ENCODE results near the gene DUS2. TPM values are rescaled to one million over a fixed set of nuclear protein-coding genes. Genes with fewer than 3 reads are reported as not detected.

The DUS2 gene
- total and polyA plus RNA-seq, 2 of the 8 experiments (the other 6 are each of a cell fraction or from before 2014, with no cell fraction given), result 17.2 to 27.0 TPM

GRCh38 chr16:68031951-68032350 is 8.9 kb downstream of the DUS2 start:
- H3K18ac ChIP-seq (ENCODE audit: extremely low read depth, low read length), result no peak overlapping the region
- no peak overlapping the region for H2BK12ac ChIP-seq (ENCODE audit: low read depth, low read length)
- no peak for DNase-seq (ENCODE audit: low read depth in 1 of 2, low spot score in 2 of 2)
- H3K9ac ChIP-seq (replicated peaks in 1 of 4; ENCODE audit: extremely low read depth in 1 of 4, low read depth in 3 of 4, low read length in 3 of 4), result no peak overlapping the region
- H3K27ac ChIP-seq (ENCODE audit: low read depth, low read length), result no peak overlapping the region
- H2BK15ac ChIP-seq (ENCODE audit: low read length), result no peak overlapping the region
- no peaks in the 10 kb centered on the region for H4K20me1 ChIP-seq (replicated peaks in 1 of 2; ENCODE audit: control insufficient read depth in 1 of 2, insufficient read depth in 2 of 2, low read length in 2 of 2)
- H3K23me2 ChIP-seq (ENCODE audit: low read depth, low read length), result no peaks in the 10 kb centered on the region
- CTCF ChIA-PET (ENCODE audit: partially characterized antibody), result interaction anchor here (0.7 to 1.4 kb wide), 3 partner anchors 10 to 30 kb away, joined by 3 to 10 read pairs (median 4); no protein-coding TSS in a partner anchor
- no peaks in the 10 kb centered on the region for H3K4me1 ChIP-seq (replicated peaks in 1 of 4; ENCODE audit: control insufficient read depth in 3 of 4, insufficient read depth in 4 of 4, low read length in 3 of 4)
- H4K8ac ChIP-seq (ENCODE audit: extremely low read depth, insufficient read depth, low read length), result no peak overlapping the region
- H3K79me2 ChIP-seq (ENCODE audit: control insufficient read depth in 1 of 2, insufficient read depth in 2 of 2, low read length in 2 of 2), result no peaks in the 10 kb centered on the region
- no peak overlapping the region for H2BK120ac ChIP-seq (replicated peaks; ENCODE audit: low read depth, low read length)
- peaks cover 0 to 8% (median 2%) of the 10 kb centered on the region in 4 experiments; a peak in 5 of 8 replicates for H3K36me3 ChIP-seq (ENCODE audit: control insufficient read depth in 2 of 4, insufficient read depth in 4 of 4, low read length in 3 of 4)
- H3K14ac ChIP-seq (ENCODE audit: insufficient read length), result no peak overlapping the region
- H3K27me3 ChIP-seq (replicated peaks in 1 of 4; ENCODE audit: control insufficient read depth in 3 of 4, extremely low read depth in 1 of 4, insufficient read depth in 3 of 4, low read length in 3 of 4), result no peaks in the 10 kb centered on the region
- POLR2A ChIA-PET (ENCODE audit: partially characterized antibody), result interaction anchor here (1.0 to 1.9 kb wide), 4 partner anchors 8 to 16 kb away, joined by 3 to 5 read pairs (median 4); partner anchors contain the start of genes DDX28, DPEP2NB and DUS2
- no peak for FAIRE-seq
- no peak for TF ChIP-seq TBP (IDR thresholded peaks at IDR 0.05; ENCODE audit: low read depth, low read length)
- no peak for TF ChIP-seq PHF8 (conservative IDR thresholded peaks at IDR 0.05; ENCODE audit: low read depth, low read length)
- no peak for TF ChIP-seq TCF12 (IDR thresholded peaks at IDR 0.05; ENCODE audit: low read depth, low read length)
- TF ChIP-seq POU5F1 (IDR thresholded peaks at IDR 0.05; ENCODE audit: low read depth, low read length), result no peak
- TF ChIP-seq EP300 (IDR thresholded peaks at IDR 0.05; ENCODE audit: borderline replicate concordance in 1 of 2, low read depth in 2 of 2, low read length in 2 of 2), result no peak
- TF ChIP-seq SIN3A (conservative IDR thresholded peaks at IDR 0.05 in 1 of 2, IDR thresholded peaks at IDR 0.05 in 1 of 2; ENCODE audit: low read depth in 1 of 2, low read length in 2 of 2), result no peak
- TF ChIP-seq HDAC2 (IDR thresholded peaks at IDR 0.05; ENCODE audit: borderline replicate concordance in 1 of 2, low read depth in 2 of 2, low read length in 2 of 2), result no peak
- no peak for TF ChIP-seq GABPA (IDR thresholded peaks at IDR 0.05; ENCODE audit: borderline replicate concordance, insufficient read depth, low read length)
- no peak for TF ChIP-seq CBX8 (IDR thresholded peaks at IDR 0.05; ENCODE audit: borderline replicate concordance, low read depth, low read length)
- TF ChIP-seq CTBP2 (IDR thresholded peaks at IDR 0.05; ENCODE audit: borderline replicate concordance, insufficient read depth, insufficient read length, low read length), result no peak
- TF ChIP-seq YY1 (IDR thresholded peaks at IDR 0.05; ENCODE audit: low read depth, low read length), result no peak
- no peak for TF ChIP-seq CREB1 (IDR thresholded peaks at IDR 0.05)
- H3K9me3 ChIP-seq (ENCODE audit: insufficient read depth in 2 of 2, low read depth in 1 of 2, low read length in 1 of 2), result no peaks in the 10 kb centered on the region
- H4K5ac ChIP-seq (ENCODE audit: insufficient read length, low read depth, low read length), result no peak overlapping the region
- 100% methylated on average over 2 of the region's 2 CpGs; no CpG with 5 or more reads in 1 of the 2 experiments for WGBS, 2 experiments (ENCODE audit: extremely low coverage in 1 of 2, insufficient coverage in 1 of 2, insufficient read length in 1 of 2, insufficient replicate concordance in 2 of 2, low coverage in 1 of 2, low lambda C conversion rate in 2 of 2, missing lambda C conversion rate in 1 of 2)
- no peak overlapping the region for H3K4me2 ChIP-seq (ENCODE audit: insufficient read depth in 1 of 2, low read depth in 2 of 2, low read length in 2 of 2)
- H3K4me3 ChIP-seq (ENCODE audit: extremely low read depth in 1 of 4, insufficient read depth in 2 of 4, low read depth in 3 of 4, low read length in 4 of 4), result no peak overlapping the region
- no peak overlapping the region for H2AK5ac ChIP-seq (ENCODE audit: low read depth, low read length)
- H3K4ac ChIP-seq (replicated peaks; ENCODE audit: insufficient read length, low read depth, low read length), result no peak overlapping the region
- H4K91ac ChIP-seq (replicated peaks; ENCODE audit: insufficient read length, low read length), result no peak overlapping the region
- H3K79me1 ChIP-seq (ENCODE audit: low read depth, low read length), result peaks cover 2% of the 10 kb centered on the region
- no peak overlapping the region for H3K23ac ChIP-seq (ENCODE audit: insufficient read length)
- no peak overlapping the region for H2BK5ac ChIP-seq (ENCODE audit: low read depth, low read length)
- H2AFZ ChIP-seq (ENCODE audit: low read length), result no peak overlapping the region
- H3K56ac ChIP-seq (replicated peaks; ENCODE audit: insufficient read length, low read depth, low read length), result no peak overlapping the region
- H2BK20ac ChIP-seq (ENCODE audit: low read length), result no peak overlapping the region

Measured in H1 (cell line).